Neural progenitor cell (in vitro differentiated cells): ENCODE data around the gene ITGA5. TPM values are rescaled to one million over a fixed set of nuclear protein-coding genes. Genes with fewer than 3 reads are reported as not detected.

Source experiments
- DNase-seq: peaks from one replicate; pipeline ENCODE4 v3.0.0-alpha.2; 2016; ENCODE audit warnings: low spot score
- H2AFZ ChIP-seq: fragments of 200-600 bp; sonication (generic); replicated peaks from 2 replicates; pipeline ENCODE4 v1.6.1; 2016; ENCODE audit warnings: antibody characterized with exemption
- H3F3A ChIP-seq: fragments of 200-600 bp; sonication (generic); 2 replicates; pipeline ENCODE4 v1.6.1; 2016; ENCODE audit warnings: antibody characterized with exemption, low read depth
- H3K27ac ChIP-seq: fragments of 200-600 bp; sonication (generic); 2 replicates; pipeline ENCODE4 v1.5.1; 2016; ENCODE audit warnings: mild to moderate bottlenecking
- H3K27me3 ChIP-seq: fragments of 200-600 bp; sonication (generic); 2 replicates; pipeline ENCODE4 v1.6.1; 2016; ENCODE audit warnings: mild to moderate bottlenecking, moderate library complexity
- H3K36me3 ChIP-seq: fragments of 200-600 bp; sonication (generic); 2 replicates; pipeline ENCODE4 v1.5.1; 2016
- H3K4me1 ChIP-seq: fragments of 200-600 bp; sonication (generic); 2 replicates; pipeline ENCODE4 v1.6.1; 2016; ENCODE audit warnings: mixed run types
- H3K4me2 ChIP-seq: fragments of 200-600 bp; sonication (generic); 2 replicates; pipeline ENCODE4 v1.6.1; 2016
- H3K4me3 ChIP-seq: fragments of 200-600 bp; sonication (generic); 2 replicates; pipeline ENCODE4 v1.5.1; 2016
- H3K79me2 ChIP-seq: fragments of 200-600 bp; sonication (generic); 2 replicates; pipeline ENCODE4 v1.6.1; 2016; ENCODE audit warnings: low read depth
- H3K9ac ChIP-seq: fragments of 200-600 bp; sonication (generic); 2 replicates; pipeline ENCODE4 v1.6.1; 2016
- H3K9me3 ChIP-seq: fragments of 200-600 bp; sonication (generic); 2 replicates; pipeline ENCODE4 v1.5.1; 2016; ENCODE audit warnings: low read depth
- H4K20me1 ChIP-seq: fragments of 200-600 bp; sonication (generic); 2 replicates; pipeline ENCODE4 v1.6.1; 2016; ENCODE audit warnings: low read depth
- H3K27ac Mint-ChIP-seq: 3 replicates; pipeline ENCODE4 v1.8.0; 2021; ENCODE audit warnings: mixed read lengths
- H3K27me3 Mint-ChIP-seq: 2 replicates; pipeline ENCODE4 v1.8.0; 2022; ENCODE audit warnings: low read depth, mild to moderate bottlenecking, inconsistent platforms, moderate library complexity, mixed read lengths; ENCODE audit not compliant: insufficient read depth
- H3K36me3 Mint-ChIP-seq: 3 replicates; pipeline ENCODE4 v1.8.0; 2021; ENCODE audit warnings: mixed read lengths
- H3K4me1 Mint-ChIP-seq: 3 replicates; pipeline ENCODE4 v1.8.0; 2021; ENCODE audit warnings: mixed read lengths
- H3K4me3 Mint-ChIP-seq: 3 replicates; pipeline ENCODE4 v1.8.0; 2021; ENCODE audit warnings: mild to moderate bottlenecking, moderate library complexity, mixed read lengths
- H3K9me3 Mint-ChIP-seq: 3 replicates; pipeline ENCODE4 v1.8.0; 2020; ENCODE audit warnings: mixed read lengths
- CTCF ChIP-seq: fragments of 200-600 bp; sonication (generic); IDR thresholded peaks from 2 replicates; pipeline ENCODE4 v1.5.1; 2017; ENCODE audit warnings: antibody characterized with exemption, mild to moderate bottlenecking
- EZH2 ChIP-seq: fragments of 200-600 bp; sonication (generic); IDR thresholded peaks from 2 replicates; pipeline ENCODE4 v1.6.1; 2017; ENCODE audit warnings: antibody characterized with exemption, mild to moderate bottlenecking, moderate library complexity
- EZH2phosphoT487 ChIP-seq: fragments of 200-600 bp; sonication (generic); IDR thresholded peaks from 2 replicates; pipeline ENCODE4 v1.6.1; 2017; ENCODE audit warnings: antibody characterized with exemption
- total RNA-seq: library from RNA; depleted of rRNA; stranded (reverse); fragments of >200 nt; gene quantifications from 2 replicates; pipeline ENCODE4 v1.2.3, GENCODE V29; 2015; ENCODE audit warnings: low replicate concordance

The ITGA5 gene
- total RNA-seq, 1 donor from 2014 or later = 37.7 TPM

- peak overlapping the region; percentile 100 for H3K27ac Mint-ChIP-seq
- H3K4me3 Mint-ChIP-seq = peak overlapping the region; percentile 90
- no peaks in the 10 kb centered on the region for H3K9me3 Mint-ChIP-seq
- H3K79me2 ChIP-seq = peaks cover 28% of the 10 kb centered on the region
- TF ChIP-seq CTCF (no peak), EZH2phosphoT487 (no peak), EZH2 (no peak)
- peaks cover 57% of the 10 kb centered on the region for H3K4me1 Mint-ChIP-seq
- peaks cover 92% of the 10 kb centered on the region for H3F3A ChIP-seq
- H2AFZ ChIP-seq = no peak overlapping the region
- peaks cover 99% of the 10 kb centered on the region for H3K4me1 ChIP-seq
- peak overlapping the region; percentile 99 for H3K27ac ChIP-seq
- H3K27me3 ChIP-seq = no peaks in the 10 kb centered on the region
- peak; percentile 81 for DNase-seq
- H3K36me3 ChIP-seq = no peaks in the 10 kb centered on the region
- peak overlapping the region; percentile 43 for H3K4me3 ChIP-seq
- no peaks in the 10 kb centered on the region for H3K27me3 Mint-ChIP-seq
- peak overlapping the region; percentile 21 for H3K9ac ChIP-seq
- H3K9me3 ChIP-seq = no peaks in the 10 kb centered on the region
- no peaks in the 10 kb centered on the region for H4K20me1 ChIP-seq
- peaks cover 15% of the 10 kb centered on the region for H3K36me3 Mint-ChIP-seq
- peak overlapping the region; percentile 90 for H3K4me2 ChIP-seq
Measured at GRCh38 chr12:54352891-54353874, 65.9 kb downstream of the ITGA5 start.

DNA sequence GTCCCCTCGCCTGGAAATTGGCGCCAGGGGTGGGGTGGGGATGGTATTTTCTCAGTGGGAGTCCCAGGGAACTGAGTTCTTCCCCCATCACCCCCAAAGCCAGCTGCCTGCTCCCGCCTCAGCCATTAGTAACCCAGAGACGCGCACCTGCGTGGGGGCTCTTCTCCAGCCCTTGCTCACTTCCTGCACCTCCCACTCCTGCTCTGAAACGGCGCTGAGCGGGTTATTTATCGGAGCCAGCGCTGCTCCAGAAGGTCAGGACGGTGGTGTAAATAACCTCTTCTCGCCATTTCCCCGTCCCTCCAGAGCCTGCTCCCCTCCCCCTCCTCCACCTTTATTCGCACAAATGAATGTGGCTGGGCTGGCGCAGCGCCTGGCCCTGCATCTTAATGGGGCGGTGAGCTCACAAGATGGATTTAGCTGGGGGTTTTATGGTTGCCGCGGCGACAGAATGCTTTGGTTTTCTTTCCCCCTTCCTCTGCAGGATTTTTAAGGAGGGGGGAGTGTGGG is 67.0 kb downstream of the ITGA5 start:
- no peak for TF ChIP-seq EZH2
- TF ChIP-seq CTCF = no peak
- no peak for TF ChIP-seq EZH2phosphoT487
- Histone ChIP-seq H3F3A (peaks cover 96% of the 10 kb centered on the region), H3K4me3 (peak overlapping the region; percentile 43), H3K9me3 (no peaks in the 10 kb centered on the region), H3K4me2 (peak overlapping the region; percentile 90), H3K4me1 (peaks cover 99% of the 10 kb centered on the region), H3K27me3 (no peaks in the 10 kb centered on the region), H3K36me3 (no peaks in the 10 kb centered on the region), H3K79me2 (peaks cover 17% of the 10 kb centered on the region), H3K27ac (peak overlapping the region; percentile 99), H2AFZ (no peak overlapping the region), H4K20me1 (no peaks in the 10 kb centered on the region), H3K9ac (peak overlapping the region; percentile 6)
- no peaks in the 10 kb centered on the region for H3K9me3 Mint-ChIP-seq
- peak; percentile 91 for DNase-seq
- H3K4me3 Mint-ChIP-seq = peak overlapping the region; percentile 90
- H3K4me1 Mint-ChIP-seq = peaks cover 66% of the 10 kb centered on the region
- H3K27ac Mint-ChIP-seq = peak overlapping the region; percentile 100
- no peaks in the 10 kb centered on the region for H3K27me3 Mint-ChIP-seq
- H3K36me3 Mint-ChIP-seq = peaks cover 22% of the 10 kb centered on the region

- Histone ChIP-seq H3K9ac (no peak overlapping the region), H2AFZ (no peak overlapping the region)
- H3K4me3 Mint-ChIP-seq = peak overlapping the region; percentile 90
Measured at GRCh38 chr12:54351341-54351740, 67.7 kb downstream of the ITGA5 start.

More at GRCh38 chr12:54351341-54351740, 67.7 kb downstream of the ITGA5 start:
- peak overlapping the region; percentile 43 for H3K4me3 ChIP-seq
- peak; percentile 30 for DNase-seq
- H3K27ac Mint-ChIP-seq = peak overlapping the region; percentile 100
- peaks cover 94% of the 10 kb centered on the region for H3F3A ChIP-seq
- peak overlapping the region; percentile 90 for H3K4me2 ChIP-seq
- H3K4me1 Mint-ChIP-seq = peaks cover 70% of the 10 kb centered on the region
- peaks cover 93% of the 10 kb centered on the region for H3K4me1 ChIP-seq
- H3K27ac ChIP-seq = peak overlapping the region; percentile 99
- no peaks in the 10 kb centered on the region for H4K20me1 ChIP-seq
- H3K27me3 Mint-ChIP-seq = no peaks in the 10 kb centered on the region
- H3K9me3 ChIP-seq = no peaks in the 10 kb centered on the region
- H3K9me3 Mint-ChIP-seq = no peaks in the 10 kb centered on the region
- no peak for TF ChIP-seq CTCF
- TF ChIP-seq EZH2phosphoT487 = no peak
- TF ChIP-seq EZH2 = no peak
- peaks cover 26% of the 10 kb centered on the region for H3K36me3 Mint-ChIP-seq
- no peaks in the 10 kb centered on the region for H3K36me3 ChIP-seq
- H3K79me2 ChIP-seq = peaks cover 10% of the 10 kb centered on the region
- no peaks in the 10 kb centered on the region for H3K27me3 ChIP-seq
